GM12878 (cell line): ENCODE results near the gene BPI.

Experiments
- CTCF ChIP-seq, 3 experiments: IDR thresholded peaks in 2 of 3; conservative IDR thresholded peaks in 1 of 3; 2 replicates each; pipeline ENCODE4 v1.5.1; 2011; ENCODE audit warnings: low read depth in 3 of 3, low read length in 3 of 3, mild to moderate bottlenecking in 3 of 3, control low read depth in 2 of 3, moderate library complexity in 2 of 3, inconsistent platforms in 1 of 3, mixed read lengths in 1 of 3; ENCODE audit not compliant: control insufficient read depth in 2 of 3, insufficient read depth in 1 of 3; ENCODE audit errors: extremely low read depth in 1 of 3
- IRF3 ChIP-seq: fragments of 450-650 bp; IDR thresholded peaks from 2 replicates; pipeline ENCODE4 v1.6.1; 2014; ENCODE audit warnings: mild to moderate bottlenecking
- IRF5 ChIP-seq: fragments of 450-650 bp; IDR thresholded peaks from 2 replicates; pipeline ENCODE4 v1.6.1; 2017; ENCODE audit warnings: borderline replicate concordance
- MAX ChIP-seq: IDR thresholded peaks from 2 replicates; pipeline ENCODE4 v1.6.1; 2012; ENCODE audit warnings: low read depth, low read length, improper control_type of control experiment
- POLR2A ChIP-seq: IDR thresholded peaks from 2 replicates; pipeline ENCODE4 v1.6.1; 2011; ENCODE audit warnings: low read depth, mild to moderate bottlenecking, low read length
- RCOR1 ChIP-seq: conservative IDR thresholded peaks from 2 replicates; pipeline ENCODE4 v1.6.1; 2012; ENCODE audit warnings: low read depth, low read length, improper control_type of control experiment
- SIN3A ChIP-seq: IDR thresholded peaks from 2 replicates; pipeline ENCODE4 v1.6.1; 2012; ENCODE audit warnings: low read depth, low read length, improper control_type of control experiment
- SP1 ChIP-seq: IDR thresholded peaks from one replicate; pipeline ENCODE4 v1.6.1; 2011; ENCODE audit warnings: low read depth, low read length
- USF1 ChIP-seq: IDR thresholded peaks from 2 replicates; pipeline ENCODE4 v1.6.1; 2011; ENCODE audit warnings: borderline replicate concordance, low read depth, mild to moderate bottlenecking, moderate library complexity, mixed read lengths, low read length; ENCODE audit not compliant: insufficient read depth; ENCODE audit errors: extremely low read length
- USF2 ChIP-seq: IDR thresholded peaks from 2 replicates; pipeline ENCODE4 v1.6.1; 2011; ENCODE audit warnings: low read depth, low read length, improper control_type of control experiment, borderline replicate concordance

- no peak for TF ChIP-seq IRF5
- no peak for TF ChIP-seq SP1
- TF ChIP-seq MAX = no peak
- TF ChIP-seq USF2 = no peak
- no peak for TF ChIP-seq RCOR1
- no peak for TF ChIP-seq IRF3
- TF ChIP-seq POLR2A = no peak
- no peak for TF ChIP-seq SIN3A
- TF ChIP-seq CTCF (IDR thresholded peaks at IDR 0.05 in 2 of 3, conservative IDR thresholded peaks at IDR 0.05 in 1 of 3; ENCODE audit: control insufficient read depth in 2 of 3, extremely low read depth in 1 of 3, insufficient read depth in 1 of 3, low read depth in 3 of 3, low read length in 3 of 3) = no peak
- no peak for TF ChIP-seq USF1
Measured at GRCh38 chr20:38297916-38298674, 5.9 kb upstream of the BPI start.
